OCI-LY7 (cell line): ENCODE results near the gene ACTBL2. TPM values are rescaled to one million over a fixed set of nuclear protein-coding genes. Genes with fewer than 3 reads are reported as not detected.

Experiments
- BruUV-seq: library from RNA; stranded (reverse); fragments of 400-500 nt; replicated peaks from 2 replicates; lab custom pipeline; 2021; lab: Mats Ljungman, UMichigan
- CTCF ChIA-PET: fragments of 300-600 bp; sonication (Branson Sonifier 250); formaldehyde crosslinking; loops from one replicate; lab custom pipeline; 2022; ENCODE audit warnings: antibody characterized with exemption; ENCODE audit not compliant: unreplicated experiment; lab: Charles Lee
- POLR2A ChIA-PET: fragments of 300-600 bp; sonication (Branson Sonifier 250); formaldehyde crosslinking; loops from one replicate; lab custom pipeline; 2022; ENCODE audit warnings: antibody characterized with exemption; lab: Charles Lee
- DNase-seq: peaks from one replicate; pipeline ENCODE4 v3.0.0-alpha.2; 2015; ENCODE audit warnings: low spot score
- H2AFZ ChIP-seq: fragments of 200-600 bp; sonication (generic), shearing (Covaris generic); 2 replicates; pipeline ENCODE4 v1.6.1; 2014; ENCODE audit warnings: mild to moderate bottlenecking, antibody characterized with exemption, low read length, moderate library complexity
- H3K27ac ChIP-seq: fragments of 200-600 bp; sonication (generic); 2 replicates; pipeline ENCODE4 v1.5.1; 2014; ENCODE audit warnings: mixed run types, low read depth, mild to moderate bottlenecking, moderate library complexity, low read length, inconsistent platforms; ENCODE audit not compliant: poor library complexity, severe bottlenecking
- H3K36me3 ChIP-seq: fragments of 200-600 bp; sonication (generic); 2 replicates; pipeline ENCODE4 v1.6.1; 2014; ENCODE audit warnings: mild to moderate bottlenecking, antibody characterized with exemption, low read length, moderate library complexity, mixed read lengths; ENCODE audit not compliant: insufficient read depth
- H3K4me1 ChIP-seq: fragments of 200-600 bp; sonication (generic); 2 replicates; pipeline ENCODE4 v1.5.1; 2014; ENCODE audit warnings: mild to moderate bottlenecking, low read length; ENCODE audit not compliant: insufficient read depth, poor library complexity, severe bottlenecking
- H3K4me2 ChIP-seq: fragments of 200-600 bp; sonication (generic); 2 replicates; pipeline ENCODE4 v1.6.1; 2014; ENCODE audit warnings: mild to moderate bottlenecking, low read length
- H3K4me3 ChIP-seq: fragments of 200-600 bp; sonication (generic); 2 replicates; pipeline ENCODE4 v1.5.1; 2014; ENCODE audit warnings: mild to moderate bottlenecking, low read depth, low read length; ENCODE audit not compliant: poor library complexity, severe bottlenecking
- H3K79me2 ChIP-seq: fragments of 200-600 bp; sonication (generic); 2 replicates; pipeline ENCODE4 v1.6.1; 2016; ENCODE audit warnings: low read depth, mild to moderate bottlenecking, low read length, moderate library complexity, mixed read lengths; ENCODE audit not compliant: insufficient read depth
- H3K9me2 ChIP-seq: fragments of 200-600 bp; sonication (generic); 2 replicates; pipeline ENCODE4 v1.6.1; 2016; ENCODE audit warnings: mild to moderate bottlenecking, low read length, mixed read lengths; ENCODE audit not compliant: insufficient read depth
- H3K9me3 ChIP-seq: fragments of 200-600 bp; sonication (generic); 2 replicates; pipeline ENCODE4 v1.6.1; 2014; ENCODE audit warnings: mild to moderate bottlenecking, mixed run types, low read length, mixed read lengths
- H4K20me1 ChIP-seq: fragments of 200-600 bp; sonication (generic); 2 replicates; pipeline ENCODE4 v1.6.1; 2014; ENCODE audit warnings: mild to moderate bottlenecking, antibody characterized with exemption, low read length, moderate library complexity, mixed read lengths; ENCODE audit not compliant: insufficient read depth
- CTCF ChIP-seq: fragments of 200-600 bp; sonication (generic); conservative IDR thresholded peaks from 2 replicates; pipeline ENCODE4 v1.5.1; 2014; ENCODE audit warnings: mild to moderate bottlenecking, antibody characterized with exemption, low read length, moderate library complexity, mixed read lengths
- EZH2phosphoT487 ChIP-seq: fragments of 200-600 bp; sonication (generic); IDR thresholded peaks from 2 replicates; pipeline ENCODE4 v1.6.1; 2018; ENCODE audit warnings: low read depth, borderline replicate concordance, mild to moderate bottlenecking, mixed run types, antibody characterized with exemption, low read length, moderate library complexity, mixed read lengths
- intact Hi-C: fragments of 100-400 bp; cut with micrococcal nuclease; formaldehyde crosslinking; loops from one replicate; pipeline ENCODE4 v1.10.0; 2022; ENCODE audit not compliant: unreplicated experiment
- total RNA-seq, 2 experiments: library from RNA; depleted of rRNA in 1 of 2; stranded (reverse); fragments of >200 nt in 1 of 2; shearing (Covaris generic) in 1 of 2; gene quantifications; 2 replicates each; pipeline ENCODE4 v1.2.3, GENCODE V29; 2014 to 2022

The ACTBL2 gene
- total RNA-seq, 2 experiments from 2014 or later, result not detected

GRCh38 chr5:57486027-57486602, 3.5 kb upstream of the ACTBL2 start:
- no peaks in the 10 kb centered on the region for H3K9me3 ChIP-seq
- H3K36me3 ChIP-seq, result no peaks in the 10 kb centered on the region
- no peaks in the 10 kb centered on the region for H3K4me1 ChIP-seq
- no peaks in the 10 kb centered on the region for H3K79me2 ChIP-seq
- intact Hi-C loops, result no loop called here
- BruUV-seq, result no TSS peak
- no peak overlapping the region for H3K4me2 ChIP-seq
- ChIA-PET CTCF (no interaction called here), POLR2A (no interaction called here)
- no peak overlapping the region for H3K27ac ChIP-seq
- TF ChIP-seq EZH2phosphoT487, result no peak
- no peak for TF ChIP-seq CTCF
- DNase-seq, result no peak
- H3K9me2 ChIP-seq, result no peaks in the 10 kb centered on the region
- H3K4me3 ChIP-seq, result no peak overlapping the region
- H4K20me1 ChIP-seq, result no peaks in the 10 kb centered on the region
- no peak overlapping the region for H2AFZ ChIP-seq

GRCh38 chr5:57478826-57479225, 3.8 kb downstream of the ACTBL2 start:
- intact Hi-C loops, result no loop called here

More at GRCh38 chr5:57478826-57479225, 3.8 kb downstream of the ACTBL2 start:
- TF ChIP-seq CTCF, result no peak
- no peak for TF ChIP-seq EZH2phosphoT487
- no peaks in the 10 kb centered on the region for H3K79me2 ChIP-seq
- no TSS peak for BruUV-seq
- H4K20me1 ChIP-seq, result no peaks in the 10 kb centered on the region
- H3K9me2 ChIP-seq, result no peaks in the 10 kb centered on the region
- H3K4me2 ChIP-seq, result no peak overlapping the region
- POLR2A ChIA-PET, result no interaction called here
- no peak overlapping the region for H3K4me3 ChIP-seq
- H3K36me3 ChIP-seq, result no peaks in the 10 kb centered on the region
- no peaks in the 10 kb centered on the region for H3K9me3 ChIP-seq
- DNase-seq, result no peak
- no peaks in the 10 kb centered on the region for H3K4me1 ChIP-seq
- H2AFZ ChIP-seq, result no peak overlapping the region
- H3K27ac ChIP-seq, result no peak overlapping the region
- CTCF ChIA-PET, result no interaction called here
